ENCODE data around the gene VPS13A. TPM values are rescaled to one million over a fixed set of nuclear protein-coding genes. Genes with fewer than 3 reads are reported as not detected.

VPS13A gene
- total and polyA plus RNA-seq, 4 donors = 6.6 to 46.1 (median 32.6) TPM

GRCh38 chr9:77215874-77216273 is 38.5 kb downstream of the VPS13A start:
- Histone ChIP-seq H3K4me1 (ENCODE audit: control insufficient read depth in 1 of 2, insufficient read depth in 2 of 2, low read length in 2 of 2) (peaks cover 0 to 2% of the 10 kb centered on the region in 2 donors), H3K36me3 (ENCODE audit: control insufficient read depth in 1 of 2, insufficient read depth in 2 of 2, low read length in 1 of 2) (no peaks in the 10 kb centered on the region), H3K4me3 (ENCODE audit: low read length in 2 of 2) (no peak overlapping the region), H3K27ac (ENCODE audit: low read depth in 1 of 2, low read length in 2 of 2) (no peak overlapping the region), H3K27me3 (ENCODE audit: control insufficient read depth in 1 of 2, insufficient read depth in 2 of 2, low read length in 1 of 2) (no peaks in the 10 kb centered on the region), H3K9me3 (ENCODE audit: control insufficient read depth, low read length) (no peaks in the 10 kb centered on the region)
- WGBS, 2 donors = 71 to 72% methylated on average over 5 of the region's 5 CpGs
- intact Hi-C loops (cut with DNase I) = loop anchor here in 1 of 2 donors (5.0 kb wide), 1 partner anchor 39 kb away; the partner anchor contains the start of gene VPS13A
- no peak for ATAC-seq (ENCODE audit: low FRiP score)
- no peak for DNase-seq

- H3K4me3 ChIP-seq (ENCODE audit: low read length in 2 of 2) = no peak overlapping the region
- intact Hi-C loops (cut with DNase I) = loop anchor here in 1 of 2 donors (5.0 kb wide), 1 partner anchor 41 kb away; the partner anchor contains the start of gene VPS13A
- H3K27me3 ChIP-seq (ENCODE audit: control insufficient read depth in 1 of 2, insufficient read depth in 2 of 2, low read length in 1 of 2) = no peaks in the 10 kb centered on the region
- WGBS, 2 donors = 24 to 34% methylated on average over 3 of the region's 3 CpGs
- peaks cover 0 to 2% of the 10 kb centered on the region in 2 donors for H3K4me1 ChIP-seq (ENCODE audit: control insufficient read depth in 1 of 2, insufficient read depth in 2 of 2, low read length in 2 of 2)
- DNase-seq = no peak
- H3K9me3 ChIP-seq (ENCODE audit: control insufficient read depth, low read length) = no peaks in the 10 kb centered on the region
- no peaks in the 10 kb centered on the region for H3K36me3 ChIP-seq (ENCODE audit: control insufficient read depth in 1 of 2, insufficient read depth in 2 of 2, low read length in 1 of 2)
- no peak overlapping the region for H3K27ac ChIP-seq (ENCODE audit: low read depth in 1 of 2, low read length in 2 of 2)
- peak; percentile 33 for ATAC-seq (ENCODE audit: low FRiP score)
Measured at GRCh38 chr9:77218612-77219011, 41.3 kb downstream of the VPS13A start.

GRCh38 chr9:77221431-77221830 is 44.1 kb downstream of the VPS13A start:
- Histone ChIP-seq H3K27ac (ENCODE audit: low read depth in 1 of 2, low read length in 2 of 2) (no peak overlapping the region), H3K9me3 (ENCODE audit: control insufficient read depth, low read length) (no peaks in the 10 kb centered on the region), H3K4me1 (ENCODE audit: control insufficient read depth in 1 of 2, insufficient read depth in 2 of 2, low read length in 2 of 2) (peaks cover 0 to 2% of the 10 kb centered on the region in 2 donors), H3K4me3 (ENCODE audit: low read length in 2 of 2) (no peak overlapping the region), H3K36me3 (ENCODE audit: control insufficient read depth in 1 of 2, insufficient read depth in 2 of 2, low read length in 1 of 2) (peaks cover 0 to 2% of the 10 kb centered on the region in 2 donors), H3K27me3 (ENCODE audit: control insufficient read depth in 1 of 2, insufficient read depth in 2 of 2, low read length in 1 of 2) (no peaks in the 10 kb centered on the region)
- intact Hi-C loops (cut with DNase I) = no loop called here
- DNase-seq (no peak), ATAC-seq (ENCODE audit: low FRiP score) (no peak)
- 93 to 94% methylated on average over 3 of the region's 3 CpGs for WGBS, 2 donors

GRCh38 chr9:77224746-77225312 is 47.5 kb downstream of the VPS13A start:
- no peaks in the 10 kb centered on the region for H3K9me3 ChIP-seq (ENCODE audit: control insufficient read depth, low read length)
- H3K27me3 ChIP-seq (ENCODE audit: control insufficient read depth in 1 of 2, insufficient read depth in 2 of 2, low read length in 1 of 2) = no peaks in the 10 kb centered on the region
- H3K27ac ChIP-seq (ENCODE audit: low read depth in 1 of 2, low read length in 2 of 2) = no peak overlapping the region
- intact Hi-C loops (cut with DNase I) = no loop called here
- DNase-seq (no peak), ATAC-seq (ENCODE audit: low FRiP score) (no peak)
- 66 to 68% methylated on average over 5 of the region's 5 CpGs for WGBS, 2 donors
- H3K4me3 ChIP-seq (ENCODE audit: low read length in 2 of 2) = no peak overlapping the region
- no peaks in the 10 kb centered on the region for H3K4me1 ChIP-seq (ENCODE audit: control insufficient read depth in 1 of 2, insufficient read depth in 2 of 2, low read length in 2 of 2)
- H3K36me3 ChIP-seq (ENCODE audit: control insufficient read depth in 1 of 2, insufficient read depth in 2 of 2, low read length in 1 of 2) = peaks cover 0 to 2% of the 10 kb centered on the region in 2 donors

GRCh38 chr9:77236693-77237092 is 59.4 kb downstream of the VPS13A start:
- ATAC-seq (ENCODE audit: low FRiP score) = no peak
- DNase-seq = no peak
- H3K27me3 ChIP-seq (ENCODE audit: control insufficient read depth in 1 of 2, insufficient read depth in 2 of 2, low read length in 1 of 2) = no peaks in the 10 kb centered on the region
- H3K4me1 ChIP-seq (ENCODE audit: control insufficient read depth in 1 of 2, insufficient read depth in 2 of 2, low read length in 2 of 2) = no peaks in the 10 kb centered on the region
- H3K4me3 ChIP-seq (ENCODE audit: low read length in 2 of 2) = no peak overlapping the region
- intact Hi-C loops (cut with DNase I) = no loop called here
- 69% methylated on average over 5 of the region's 5 CpGs for WGBS, 2 donors
- H3K27ac ChIP-seq (ENCODE audit: low read depth in 1 of 2, low read length in 2 of 2) = no peak overlapping the region
- no peaks in the 10 kb centered on the region for H3K9me3 ChIP-seq (ENCODE audit: control insufficient read depth, low read length)
- no peaks in the 10 kb centered on the region for H3K36me3 ChIP-seq (ENCODE audit: control insufficient read depth in 1 of 2, insufficient read depth in 2 of 2, low read length in 1 of 2)

- H3K27ac ChIP-seq (ENCODE audit: low read depth in 1 of 2, low read length in 2 of 2) = no peak overlapping the region
- intact Hi-C loops (cut with DNase I) = no loop called here
Measured at GRCh38 chr9:77237896-77238295, 60.6 kb downstream of the VPS13A start.

GRCh38 chr9:77251050-77251449 is 73.7 kb downstream of the VPS13A start:
- intact Hi-C loops (cut with DNase I) = no loop called here
- Histone ChIP-seq H3K4me1 (ENCODE audit: control insufficient read depth in 1 of 2, insufficient read depth in 2 of 2, low read length in 2 of 2) (no peaks in the 10 kb centered on the region), H3K27ac (ENCODE audit: low read depth in 1 of 2, low read length in 2 of 2) (no peak overlapping the region), H3K4me3 (ENCODE audit: low read length in 2 of 2) (no peak overlapping the region), H3K36me3 (ENCODE audit: control insufficient read depth in 1 of 2, insufficient read depth in 2 of 2, low read length in 1 of 2) (peaks cover 0 to 4% of the 10 kb centered on the region in 2 donors), H3K9me3 (ENCODE audit: control insufficient read depth, low read length) (no peaks in the 10 kb centered on the region), H3K27me3 (ENCODE audit: control insufficient read depth in 1 of 2, insufficient read depth in 2 of 2, low read length in 1 of 2) (no peaks in the 10 kb centered on the region)
- DNase-seq = no peak
- WGBS, 2 donors = 69 to 77% methylated on average over 1 of the region's 1 CpG
- no peak for ATAC-seq (ENCODE audit: low FRiP score)

More at GRCh38 chr9:77237896-77238295, 60.6 kb downstream of the VPS13A start:
- Histone ChIP-seq H3K4me1 (ENCODE audit: control insufficient read depth in 1 of 2, insufficient read depth in 2 of 2, low read length in 2 of 2) (no peaks in the 10 kb centered on the region), H3K36me3 (ENCODE audit: control insufficient read depth in 1 of 2, insufficient read depth in 2 of 2, low read length in 1 of 2) (no peaks in the 10 kb centered on the region), H3K9me3 (ENCODE audit: control insufficient read depth, low read length) (no peaks in the 10 kb centered on the region), H3K27me3 (ENCODE audit: control insufficient read depth in 1 of 2, insufficient read depth in 2 of 2, low read length in 1 of 2) (no peaks in the 10 kb centered on the region), H3K4me3 (ENCODE audit: low read length in 2 of 2) (no peak overlapping the region)
- ATAC-seq (ENCODE audit: low FRiP score) (no peak), DNase-seq (no peak)
- WGBS, 2 donors = 96 to 98% methylated on average over 2 of the region's 2 CpGs

- Histone ChIP-seq H3K27me3 (ENCODE audit: control insufficient read depth in 1 of 2, insufficient read depth in 2 of 2, low read length in 1 of 2) (no peaks in the 10 kb centered on the region), H3K4me3 (ENCODE audit: low read length in 2 of 2) (no peak overlapping the region), H3K36me3 (ENCODE audit: control insufficient read depth in 1 of 2, insufficient read depth in 2 of 2, low read length in 1 of 2) (no peaks in the 10 kb centered on the region), H3K9me3 (ENCODE audit: control insufficient read depth, low read length) (no peaks in the 10 kb centered on the region), H3K27ac (ENCODE audit: low read depth in 1 of 2, low read length in 2 of 2) (no peak overlapping the region), H3K4me1 (ENCODE audit: control insufficient read depth in 1 of 2, insufficient read depth in 2 of 2, low read length in 2 of 2) (no peaks in the 10 kb centered on the region)
- DNase-seq = no peak
- ATAC-seq (ENCODE audit: low FRiP score) = no peak
- intact Hi-C loops (cut with DNase I) = no loop called here
- WGBS, 2 donors = 99 to 100% methylated on average over 2 of the region's 2 CpGs
Measured at GRCh38 chr9:77257275-77257674, 79.9 kb downstream of the VPS13A start.

GRCh38 chr9:77261605-77262004 is 84.3 kb downstream of the VPS13A start:
- WGBS, 2 donors = 93 to 95% methylated on average over 8 of the region's 8 CpGs
- H3K27me3 ChIP-seq (ENCODE audit: control insufficient read depth in 1 of 2, insufficient read depth in 2 of 2, low read length in 1 of 2) = no peaks in the 10 kb centered on the region
- no peak overlapping the region for H3K4me3 ChIP-seq (ENCODE audit: low read length in 2 of 2)
- no peak overlapping the region for H3K27ac ChIP-seq (ENCODE audit: low read depth in 1 of 2, low read length in 2 of 2)
- no peaks in the 10 kb centered on the region for H3K9me3 ChIP-seq (ENCODE audit: control insufficient read depth, low read length)
- intact Hi-C loops (cut with DNase I) = loop anchor here in 1 of 2 donors (10.0 kb wide), 1 partner anchor 87 kb away; the partner anchor contains the start of gene VPS13A
- ATAC-seq (ENCODE audit: low FRiP score) (no peak), DNase-seq (no peak)
- no peaks in the 10 kb centered on the region for H3K4me1 ChIP-seq (ENCODE audit: control insufficient read depth in 1 of 2, insufficient read depth in 2 of 2, low read length in 2 of 2)
- no peaks in the 10 kb centered on the region for H3K36me3 ChIP-seq (ENCODE audit: control insufficient read depth in 1 of 2, insufficient read depth in 2 of 2, low read length in 1 of 2)

Measured in aorta (tissue), 5 donors.